Activated CD8-positive, alpha-beta memory T cell treated with anti-CD3 and anti-CD28 coated beads for 1 hour (primary cell): ENCODE results near the gene TSEN54.

Experiments used
- DNase-seq, 2 donors: peaks; one replicate each; pipeline ENCODE4 v3.0.0-alpha.2; 2020; ENCODE audit warnings: low read depth in 1 of 2; ENCODE audit errors: extremely low read depth in 1 of 2

The TSEN54 gene

GRCh38 chr17:75487351-75488070 is 28.8 kb upstream of the TSEN54 start:
- DNase-seq, result peak in 1 of 2 donors; percentile 31

DNA sequence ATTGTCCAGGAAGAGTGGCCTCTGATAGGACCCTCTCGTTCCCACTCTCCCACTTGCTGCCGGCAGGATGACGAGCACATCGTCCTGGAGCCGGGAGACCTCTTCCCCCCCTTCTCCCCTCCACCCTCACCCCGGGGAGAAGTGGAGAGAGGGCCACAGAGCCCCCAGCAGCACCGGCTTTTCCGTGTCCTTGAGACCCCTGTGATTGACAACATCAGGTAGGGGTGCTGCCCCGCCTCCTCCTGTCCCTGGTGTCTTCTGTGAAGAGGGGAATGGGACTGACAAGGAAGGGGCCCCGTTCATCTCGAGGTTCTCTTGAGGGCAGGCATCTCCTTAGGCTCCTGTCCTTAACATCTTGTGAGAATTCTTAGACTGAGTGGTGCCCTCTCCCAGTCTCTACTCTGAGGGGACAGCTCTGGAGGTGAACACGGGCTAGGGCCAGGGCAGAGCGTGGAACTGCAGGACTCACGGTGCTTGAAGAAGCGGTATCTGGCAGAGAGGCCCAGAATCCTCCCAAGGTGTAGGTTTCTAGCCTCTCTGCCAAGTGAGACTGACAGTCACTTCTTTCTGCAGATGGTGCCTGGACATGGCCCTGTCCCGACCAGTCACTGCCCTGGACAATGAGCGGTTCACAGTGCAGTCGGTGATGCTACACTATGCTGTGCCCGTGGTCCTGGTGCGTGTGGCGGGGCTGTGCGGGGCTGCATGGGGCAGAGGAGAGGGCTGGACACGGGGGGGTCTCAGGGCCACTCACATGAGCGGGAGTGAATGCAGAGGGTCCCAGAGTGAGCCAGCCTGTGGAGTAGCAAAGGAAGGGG is 27.4 kb upstream of the TSEN54 start:
- no peak for DNase-seq

DNA sequence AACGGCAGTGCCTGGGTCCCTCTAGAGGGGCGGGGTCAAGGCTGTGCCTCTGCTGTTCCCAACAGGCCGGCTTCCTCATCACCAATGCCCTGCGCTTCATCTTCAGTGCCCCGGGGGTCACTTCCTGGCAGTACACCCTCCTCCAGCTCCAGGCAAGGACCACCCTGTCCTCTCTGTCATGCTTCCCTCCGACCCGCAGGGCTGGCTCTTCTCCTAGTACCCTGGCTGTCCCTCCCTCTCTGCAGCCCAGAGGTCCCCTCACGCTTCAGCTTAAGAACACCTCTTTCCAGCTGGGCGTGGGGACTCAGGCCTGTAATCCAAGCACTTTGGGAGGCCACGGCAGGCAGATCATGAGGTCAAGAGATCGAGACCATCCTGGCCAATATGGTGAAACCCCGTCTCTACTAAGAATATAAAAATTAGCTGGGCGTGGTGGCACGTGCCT is 26.8 kb upstream of the TSEN54 start:
- DNase-seq, result no peak

- no peak for DNase-seq
Observed at GRCh38 chr17:75490173-75490743, 26.1 kb upstream of the TSEN54 start.

DNA sequence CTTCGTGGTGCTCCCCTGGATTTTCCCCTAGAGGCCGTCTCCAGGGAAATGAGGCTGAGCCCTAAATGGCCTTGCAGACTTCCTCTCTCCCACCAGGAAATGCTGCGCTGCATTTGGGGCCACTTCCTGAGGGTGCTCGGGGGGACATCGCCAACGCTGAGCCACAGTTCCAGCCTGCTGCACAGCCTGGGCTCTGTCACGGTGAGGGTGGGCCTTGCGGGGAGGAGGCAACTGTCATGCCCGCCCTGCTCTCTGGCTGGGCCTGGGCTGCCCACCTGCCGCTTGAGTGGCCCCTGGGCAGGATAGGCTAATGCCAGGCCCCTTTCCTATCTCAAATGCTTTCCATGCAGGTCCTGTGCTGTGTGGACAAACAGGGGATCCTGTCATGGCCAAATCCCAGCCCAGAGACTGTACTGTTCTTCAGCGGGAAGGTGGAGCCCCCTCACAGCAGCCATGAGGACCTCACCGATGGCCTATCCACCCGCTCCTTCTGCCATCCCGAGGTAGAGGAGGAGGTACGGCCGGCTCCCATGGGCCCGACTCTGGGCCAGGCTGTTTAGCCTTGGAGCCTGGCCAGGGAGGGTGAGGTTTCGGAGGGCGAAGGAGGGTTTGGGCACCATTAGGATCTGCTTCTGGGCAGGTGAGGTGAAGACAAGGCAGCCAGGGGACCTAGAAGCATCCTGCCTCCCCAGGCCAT is 25.2 kb upstream of the TSEN54 start:
- no peak for DNase-seq

DNA sequence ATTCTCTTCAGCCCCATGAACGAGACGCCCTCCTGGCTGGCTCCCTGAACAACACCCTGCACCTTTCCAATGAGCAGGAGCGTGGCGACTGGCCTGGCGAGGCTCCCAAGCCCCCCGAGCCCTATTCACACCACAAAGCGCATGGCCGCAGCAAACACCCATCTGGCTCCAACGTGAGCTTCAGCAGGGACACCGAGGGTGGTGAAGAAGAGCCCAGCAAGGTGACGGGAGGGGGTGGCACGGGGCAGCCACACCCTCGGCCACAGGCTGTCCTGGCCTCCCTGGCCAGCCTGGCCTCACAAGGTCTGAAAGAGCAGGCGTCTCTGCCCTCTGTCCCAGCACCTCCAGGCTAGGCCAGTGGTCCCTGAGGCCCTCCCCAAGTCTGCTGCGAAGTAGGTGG is 24.6 kb upstream of the TSEN54 start:
- DNase-seq, result no peak

GRCh38 chr17:75492555-75493168 is 23.7 kb upstream of the TSEN54 start:
- no peak for DNase-seq

DNA sequence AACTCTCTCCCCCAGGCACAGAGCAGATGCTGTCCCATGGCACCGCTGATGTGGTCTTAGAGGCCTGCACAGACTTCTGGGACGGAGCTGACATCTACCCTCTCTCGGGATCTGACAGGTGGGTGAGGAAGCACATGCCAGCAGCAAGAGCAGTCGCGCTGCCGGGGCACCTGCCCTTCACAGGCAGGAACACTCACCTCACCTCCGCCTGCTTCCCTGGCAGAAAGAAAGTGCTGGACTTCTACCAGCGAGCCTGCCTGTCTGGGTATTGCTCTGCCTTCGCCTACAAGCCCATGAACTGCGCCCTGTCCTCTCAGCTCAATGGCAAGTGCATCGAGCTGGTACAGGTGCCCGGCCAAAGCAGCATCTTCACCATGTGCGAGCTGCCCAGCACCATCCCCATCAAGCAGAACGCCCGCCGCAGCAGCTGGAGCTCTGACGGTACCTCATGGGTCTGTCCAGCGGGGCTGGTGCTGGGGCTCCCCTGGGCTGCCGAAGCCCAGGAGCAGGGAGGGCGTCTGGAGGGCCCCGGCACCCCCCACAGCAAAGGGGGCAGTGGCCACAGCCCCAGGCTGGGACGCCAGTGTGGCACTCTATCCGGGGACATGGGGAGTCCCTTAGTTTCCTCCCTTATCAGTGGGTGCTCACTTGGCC is 22.7 kb upstream of the TSEN54 start:
- DNase-seq, result no peak

- DNase-seq, result no peak
Observed at GRCh38 chr17:75494326-75494877, 21.9 kb upstream of the TSEN54 start.

- DNase-seq, result no peak
Observed at GRCh38 chr17:75496005-75496404, 20.3 kb upstream of the TSEN54 start.

GRCh38 chr17:75498039-75498725 is 18.1 kb upstream of the TSEN54 start:
- DNase-seq, result no peak

- DNase-seq, result no peak
Observed at GRCh38 chr17:75498726-75499213, 17.6 kb upstream of the TSEN54 start.

- no peak for DNase-seq
Observed at GRCh38 chr17:75499313-75500022, 16.9 kb upstream of the TSEN54 start.

DNA sequence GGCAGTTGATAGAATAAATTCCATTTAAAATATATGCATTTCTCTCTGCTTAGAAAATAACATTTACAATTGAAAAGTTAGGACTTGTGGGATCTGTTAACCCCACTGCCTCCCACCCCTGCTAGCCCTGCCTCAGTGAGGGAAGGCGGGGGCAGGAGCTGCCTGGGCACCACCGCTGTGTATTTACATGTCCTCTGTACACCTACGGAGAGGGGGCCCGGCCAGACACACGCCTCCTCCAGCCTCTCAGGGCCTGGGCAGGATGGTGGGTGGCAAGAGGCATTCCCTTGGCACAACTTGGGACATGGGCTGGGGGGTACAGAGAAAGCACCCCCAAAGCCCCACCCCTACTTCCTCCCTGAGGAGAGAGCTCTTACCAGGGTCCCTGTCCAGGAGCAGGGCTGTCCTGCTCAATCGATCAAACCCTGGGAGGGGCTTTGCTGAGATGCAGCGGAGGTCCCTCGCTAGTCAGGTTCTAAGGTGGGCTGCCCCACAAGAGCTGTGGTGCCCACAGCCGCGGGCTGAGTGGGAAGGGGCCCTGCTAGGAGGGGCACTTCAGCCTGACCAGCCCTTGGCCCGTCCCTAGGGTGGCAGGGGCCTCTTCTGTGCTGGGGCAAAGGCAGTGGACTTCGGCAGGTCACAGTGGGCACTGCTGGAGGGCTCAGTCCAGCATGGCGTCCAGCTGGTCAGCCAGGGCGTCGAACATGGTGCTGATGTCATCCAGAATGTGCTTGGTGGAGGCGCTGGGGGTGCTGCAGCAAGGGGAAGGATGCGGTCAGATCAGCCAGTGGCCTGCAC is 15.7 kb upstream of the TSEN54 start:
- DNase-seq, result no peak

DNA sequence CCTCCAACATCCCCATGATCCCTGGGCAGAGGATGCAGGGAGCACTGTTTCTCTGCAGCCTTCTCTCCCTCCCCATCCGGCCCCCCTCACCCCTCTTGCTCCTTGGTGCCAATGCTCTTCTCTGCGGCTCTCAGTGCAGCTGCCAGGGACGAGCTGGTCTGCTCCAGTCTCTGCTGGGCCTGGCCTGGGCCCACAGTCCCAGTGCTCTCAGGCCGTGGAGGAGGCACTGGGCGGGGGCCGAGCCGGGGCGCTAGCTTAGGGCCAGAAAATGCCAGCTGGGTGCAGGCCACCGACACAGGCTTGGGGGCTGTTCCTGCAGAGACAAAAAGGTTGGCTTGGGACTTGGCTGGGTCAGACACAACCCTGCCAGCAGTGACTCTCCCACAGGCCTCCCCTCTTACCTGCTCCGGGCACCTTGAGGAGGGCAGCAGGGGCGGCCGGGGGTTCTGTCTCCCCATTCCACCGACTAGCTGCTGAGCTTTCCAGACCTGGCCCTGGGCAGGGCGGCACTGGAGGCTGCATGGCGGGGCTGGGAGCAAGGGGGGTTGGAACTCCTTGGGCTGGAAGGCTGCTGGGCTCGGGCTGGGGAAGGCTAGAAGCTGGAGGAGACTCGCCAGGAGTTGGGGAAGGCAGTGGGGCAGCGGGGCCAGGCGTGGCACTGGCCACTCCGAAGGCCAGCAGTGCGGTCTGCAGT is 14.8 kb upstream of the TSEN54 start:
- no peak for DNase-seq

GRCh38 chr17:75502072-75502720 is 14.1 kb upstream of the TSEN54 start:
- no peak for DNase-seq
